Lower lobe of right lung (tissue), 2 donors: ENCODE data around the gene MKRN1. TPM values are rescaled to one million over a fixed set of nuclear protein-coding genes. Genes with fewer than 3 reads are reported as not detected.
A peak's percentile ranks its signal among the peaks of the same experiment; 100 is the strongest.

Experiments
- ATAC-seq, 2 donors: fragments of 200-7000 bp; cut with Tn5 transposase; one replicate each; pipeline ENCODE4 v1.9.1; 2020 to 2022; ENCODE audit warnings: mild to moderate bottlenecking in 2 of 2, moderate library complexity in 2 of 2
- DNase-seq: peaks from one replicate; pipeline ENCODE4 v3.0.0-alpha.2; 2020
- H3K27ac ChIP-seq: fragments of 200-600 bp; one replicate; pipeline ENCODE4 v1.8.0; 2022
- H3K27me3 ChIP-seq: fragments of 200-600 bp; one replicate; pipeline ENCODE4 v1.8.0; 2022; ENCODE audit warnings: low read depth
- H3K36me3 ChIP-seq: fragments of 200-600 bp; one replicate; pipeline ENCODE4 v1.8.0; 2022; ENCODE audit warnings: mild to moderate bottlenecking
- H3K4me1 ChIP-seq: fragments of 200-600 bp; one replicate; pipeline ENCODE4 v1.8.0; 2022
- H3K4me3 ChIP-seq: fragments of 200-600 bp; one replicate; pipeline ENCODE4 v1.8.0; 2022; ENCODE audit warnings: mild to moderate bottlenecking
- H3K9me3 ChIP-seq: fragments of 200-600 bp; one replicate; pipeline ENCODE4 v1.8.0; 2022
- CTCF ChIP-seq: fragments of 200-600 bp; IDR thresholded peaks from one replicate; pipeline ENCODE4 v1.8.0; 2022; ENCODE audit warnings: antibody characterized with exemption, mild to moderate bottlenecking
- intact Hi-C: fragments of 100-400 bp; cut with DNase I; formaldehyde crosslinking; loops from one replicate; pipeline ENCODE4 v1.11.0; 2022
- total RNA-seq: library from RNA; stranded (reverse); fragmentation: NEBNext Ultra II Directional; extraction: Animal tissue kit (Norgen Biotek cat#: 25700); gene quantifications from one replicate; pipeline ENCODE4 v1.2.1, GENCODE V29; 2021
- donor health status: DM: no; HTN: yes; CAD: no; lungs with severe emphysema.

The MKRN1 gene
- total RNA-seq, 1 donor from 2014 or later, result 112 TPM

GRCh38 chr7:140478246-140479061, 851 bp downstream of the MKRN1 start:
- DNase-seq (peak; percentile 57), ATAC-seq (peak; percentile 16 to 54)
- H3K36me3 ChIP-seq, result no peaks in the 10 kb centered on the region
- TF ChIP-seq CTCF, result no peak
- H3K4me3 ChIP-seq, result peak overlapping the region; percentile 98
- peak overlapping the region; percentile 94 for H3K27ac ChIP-seq
- no peaks in the 10 kb centered on the region for H3K9me3 ChIP-seq
- intact Hi-C loops, result no loop called here
- H3K27me3 ChIP-seq, result no peaks in the 10 kb centered on the region
- H3K4me1 ChIP-seq, result peaks cover 28% of the 10 kb centered on the region

GRCh38 chr7:140476698-140477261, 2.5 kb downstream of the MKRN1 start:
- no peak for DNase-seq
- intact Hi-C loops, result no loop called here
- Histone ChIP-seq H3K36me3 (peaks cover 4% of the 10 kb centered on the region), H3K27ac (no peak overlapping the region), H3K9me3 (no peaks in the 10 kb centered on the region), H3K4me3 (peak overlapping the region; percentile 98), H3K27me3 (no peaks in the 10 kb centered on the region), H3K4me1 (peaks cover 28% of the 10 kb centered on the region)
- no peak for ATAC-seq
- TF ChIP-seq CTCF, result no peak

GRCh38 chr7:140475747-140476333, 3.5 kb downstream of the MKRN1 start:
- DNase-seq, result no peak
- H3K4me1 ChIP-seq, result peaks cover 28% of the 10 kb centered on the region
- intact Hi-C loops, result no loop called here
- no peak overlapping the region for H3K4me3 ChIP-seq
- H3K27ac ChIP-seq, result no peak overlapping the region
- no peaks in the 10 kb centered on the region for H3K9me3 ChIP-seq
- peak; percentile 58 for TF ChIP-seq CTCF
- H3K27me3 ChIP-seq, result no peaks in the 10 kb centered on the region
- ATAC-seq, result no peak
- H3K36me3 ChIP-seq, result peaks cover 12% of the 10 kb centered on the region

- intact Hi-C loops, result no loop called here
- ATAC-seq (no peak), DNase-seq (no peak)
- H3K9me3 ChIP-seq, result no peaks in the 10 kb centered on the region
- TF ChIP-seq CTCF, result no peak
- no peaks in the 10 kb centered on the region for H3K27me3 ChIP-seq
- no peak overlapping the region for H3K27ac ChIP-seq
- no peaks in the 10 kb centered on the region for H3K4me1 ChIP-seq
- H3K4me3 ChIP-seq, result no peak overlapping the region
- H3K36me3 ChIP-seq, result peaks cover 93% of the 10 kb centered on the region
Measured at GRCh38 chr7:140463111-140463510, 16.2 kb downstream of the MKRN1 start.

- no peak for TF ChIP-seq CTCF
- Histone ChIP-seq H3K27me3 (no peaks in the 10 kb centered on the region), H3K9me3 (no peaks in the 10 kb centered on the region), H3K4me3 (no peak overlapping the region), H3K36me3 (peaks cover 94% of the 10 kb centered on the region), H3K27ac (no peak overlapping the region), H3K4me1 (peaks cover 11% of the 10 kb centered on the region)
- ATAC-seq, result no peak
- intact Hi-C loops, result no loop called here
- no peak for DNase-seq
Measured at GRCh38 chr7:140458916-140459315, 20.4 kb downstream of the MKRN1 start.
